CD14-positive monocyte (primary cell): ENCODE measurements around the gene RPS2. TPM values are rescaled to one million over a fixed set of nuclear protein-coding genes. Genes with fewer than 3 reads are reported as not detected.

ENCODE experiments used
- DNase-seq, 3 donors: peaks; one replicate each; pipeline ENCODE4 v3.0.0-alpha.2; 2011 to 2022
- H2AFZ ChIP-seq: 2 replicates; pipeline ENCODE4 v1.6.0; 2012; ENCODE audit warnings: mild to moderate bottlenecking, low read depth, low read length, inconsistent platforms; ENCODE audit not compliant: insufficient read depth, poor library complexity, severe bottlenecking
- H3K27ac ChIP-seq, 2 donors: 1 replicate in 1 of 2; 2 replicates in 1 of 2; pipeline ENCODE4 v1.5.1; 2012 to 2013; ENCODE audit warnings: low read length in 2 of 2, control low read depth in 1 of 2, inconsistent platforms in 1 of 2, low read depth in 1 of 2, mild to moderate bottlenecking in 1 of 2
- H3K27me3 ChIP-seq, 2 donors: one replicate each; pipeline versions ENCODE4 v1.6.0 to v1.6.1; 2011 to 2013; ENCODE audit warnings: low read length in 2 of 2; ENCODE audit not compliant: control insufficient read depth in 2 of 2, insufficient read depth in 2 of 2
- H3K36me3 ChIP-seq, 2 donors: replicated peaks in 1 of 2; 1 replicate in 1 of 2; 2 replicates in 1 of 2; pipeline versions ENCODE4 v1.5.1 to v1.6.1; 2012 to 2013; ENCODE audit warnings: low read length in 2 of 2, control low read depth in 1 of 2, inconsistent platforms in 1 of 2, mild to moderate bottlenecking in 1 of 2; ENCODE audit not compliant: insufficient read depth in 2 of 2, control insufficient read depth in 1 of 2
- H3K4me1 ChIP-seq, 2 donors: 1 replicate in 1 of 2; 2 replicates in 1 of 2; pipeline versions ENCODE4 v1.5.1 to v1.6.1; 2012 to 2013; ENCODE audit warnings: low read length in 2 of 2, control low read depth in 1 of 2, inconsistent platforms in 1 of 2, mild to moderate bottlenecking in 1 of 2, moderate library complexity in 1 of 2; ENCODE audit not compliant: insufficient read depth in 2 of 2, control insufficient read depth in 1 of 2
- H3K4me2 ChIP-seq: replicated peaks from 2 replicates; pipeline ENCODE3; 2012; ENCODE audit warnings: low read length, moderate library complexity, mild to moderate bottlenecking; ENCODE audit not compliant: poor library complexity, severe bottlenecking; ENCODE audit errors: extremely low read depth
- H3K4me3 ChIP-seq, 3 experiments: fragments of 200-600 bp in 1 of 3; sonication (generic) in 1 of 3; replicated peaks in 1 of 3; 1 replicate in 2 of 3; 2 replicates in 1 of 3; pipeline ENCODE4 v1.5.1; 2011 to 2013; ENCODE audit warnings: low read length in 3 of 3, mild to moderate bottlenecking in 3 of 3, control low read depth in 2 of 3, low read depth in 2 of 3, inconsistent platforms in 1 of 3, moderate library complexity in 1 of 3
- H3K79me2 ChIP-seq: 2 replicates; pipeline ENCODE4 v1.6.0; 2012; ENCODE audit warnings: mild to moderate bottlenecking, control low read depth, inconsistent platforms, low read length, moderate library complexity; ENCODE audit not compliant: insufficient read depth
- H3K9ac ChIP-seq: 2 replicates; pipeline ENCODE4 v1.6.0; 2017; ENCODE audit warnings: low read length, mild to moderate bottlenecking; ENCODE audit not compliant: insufficient read depth, poor library complexity, severe bottlenecking
- H3K9me3 ChIP-seq, 2 donors: replicated peaks in 1 of 2; 1 replicate in 1 of 2; 2 replicates in 1 of 2; pipeline versions ENCODE4 v1.5.1 to v1.6.1; 2012 to 2013; ENCODE audit warnings: low read length in 2 of 2, control low read depth in 1 of 2; ENCODE audit not compliant: control insufficient read depth in 1 of 2, insufficient read depth in 1 of 2
- H4K20me1 ChIP-seq: 2 replicates; pipeline ENCODE4 v1.6.0; 2012; ENCODE audit warnings: mild to moderate bottlenecking, low read length, control low read depth, moderate library complexity; ENCODE audit not compliant: insufficient read depth
- H3K27ac Mint-ChIP-seq, 7 donors: one replicate each; pipeline ENCODE4 v1.8.0; 2020; ENCODE audit warnings: mild to moderate bottlenecking in 7 of 7, mixed read lengths in 7 of 7, moderate library complexity in 6 of 7, inconsistent platforms in 2 of 7
- H3K27me3 Mint-ChIP-seq, 3 donors: one replicate each; pipeline ENCODE4 v1.8.0; 2021 to 2022; ENCODE audit warnings: low read depth in 3 of 3, mild to moderate bottlenecking in 3 of 3, mixed read lengths in 3 of 3, moderate library complexity in 3 of 3, inconsistent platforms in 1 of 3
- H3K36me3 Mint-ChIP-seq, 2 donors: one replicate each; pipeline ENCODE4 v1.8.0; 2020; ENCODE audit warnings: mixed read lengths in 2 of 2, inconsistent platforms in 1 of 2, mild to moderate bottlenecking in 1 of 2
- H3K4me1 Mint-ChIP-seq: one replicate; pipeline ENCODE4 v1.8.0; 2020; ENCODE audit warnings: mild to moderate bottlenecking, mixed read lengths
- H3K4me3 Mint-ChIP-seq, 2 donors: one replicate each; pipeline ENCODE4 v1.8.0; 2020; ENCODE audit warnings: mild to moderate bottlenecking in 2 of 2, mixed read lengths in 2 of 2, moderate library complexity in 1 of 2
- H3K9me3 Mint-ChIP-seq, 7 donors: one replicate each; pipeline ENCODE4 v1.8.0; 2020 to 2022; ENCODE audit warnings: mixed read lengths in 7 of 7, mild to moderate bottlenecking in 6 of 7, moderate library complexity in 6 of 7, inconsistent platforms in 2 of 7
- WGBS: methylation state at CpG from one replicate; pipeline ENCODE4 v1.1.5; 2013; ENCODE audit warnings: missing lambda C conversion rate; ENCODE audit not compliant: insufficient coverage; 5-methylcytosine and 5-hydroxymethylcytosine counted together
- intact Hi-C, 2 donors: fragments of 100-400 bp; cut with micrococcal nuclease; formaldehyde crosslinking; loops; one replicate each; pipeline versions ENCODE4 v1.15.0 to v1.15.1; 2023
- polyA plus RNA-seq, 3 donors: library from polyadenylated mRNA; depleted of rRNA in 1 of 3; unstranded in 2 of 3; stranded (reverse) in 1 of 3; fragments of 300-500 nt in 2 of 3; fragments of >200 nt in 1 of 3; fragmentation: Illumina TruSeq in 2 of 3; gene quantifications; 1 replicate in 2 of 3; 2 replicates in 1 of 3; pipeline ENCODE4 v1.2.3, GENCODE V29; 2012 to 2021
- TF ChIP-seq, protein P1 (sequence below): fragments of 200-600 bp; IDR thresholded peaks from one replicate; pipeline ENCODE4 v1.8.0; 2022; ENCODE audit warnings: antibody characterized with exemption, mild to moderate bottlenecking

RPS2 gene
- polyA plus RNA-seq, 3 donors = 1,849 to 2,136 (median 1,893) TPM

DNA sequence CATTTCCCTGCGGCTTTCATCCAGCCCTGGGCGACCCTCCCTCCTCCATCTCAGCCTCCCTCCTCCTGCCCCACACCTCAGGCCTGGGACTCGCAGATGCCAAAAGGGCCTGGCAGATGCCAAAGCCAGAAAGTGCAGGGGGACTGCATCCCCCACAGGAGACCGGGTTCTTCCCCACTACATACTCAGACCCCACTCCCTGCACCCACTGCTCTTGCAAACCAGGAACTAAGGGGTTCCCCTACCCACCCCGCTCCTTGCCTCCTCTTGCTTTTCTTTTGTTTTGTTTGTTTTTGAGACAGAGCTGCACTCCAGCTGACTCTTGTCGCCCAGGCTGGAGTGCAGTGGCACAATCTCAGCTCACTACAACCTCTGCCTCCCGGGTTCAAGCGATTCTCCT, 49.6 kb downstream of the RPS2 start:
- H3K27me3 ChIP-seq = peaks cover 15 to 50% of the 10 kb centered on the region in 2 donors
- H3K9me3 Mint-ChIP-seq = peaks cover 0 to 5% (median 0%) of the 10 kb centered on the region in 7 donors
- H4K20me1 ChIP-seq = no peaks in the 10 kb centered on the region
- no peaks in the 10 kb centered on the region for H3K79me2 ChIP-seq
- H3K9ac ChIP-seq = no peak overlapping the region
- 42% methylated on average over 4 of the region's 8 CpGs for WGBS
- H3K36me3 ChIP-seq = no peaks in the 10 kb centered on the region
- H3K36me3 Mint-ChIP-seq = no peaks in the 10 kb centered on the region
- DNase-seq = no peak
- no peak overlapping the region for H3K4me3 ChIP-seq
- H3K4me2 ChIP-seq = no peak overlapping the region
- H3K27ac Mint-ChIP-seq = peak overlapping the region in 2 of 7 donors; percentile 5 to 64
- H3K4me1 Mint-ChIP-seq = no peaks in the 10 kb centered on the region
- no peaks in the 10 kb centered on the region for H3K4me1 ChIP-seq
- peaks cover 0 to 11% of the 10 kb centered on the region in 2 donors for H3K9me3 ChIP-seq
- H3K4me3 Mint-ChIP-seq = peak overlapping the region in 1 of 2 donors; percentile 2
- no peak overlapping the region for H2AFZ ChIP-seq
- intact Hi-C loops = no loop called here
- peaks cover 43 to 66% (median 59%) of the 10 kb centered on the region in 3 donors for H3K27me3 Mint-ChIP-seq
- no peak overlapping the region for H3K27ac ChIP-seq
- TF ChIP-seq, protein P1, sequence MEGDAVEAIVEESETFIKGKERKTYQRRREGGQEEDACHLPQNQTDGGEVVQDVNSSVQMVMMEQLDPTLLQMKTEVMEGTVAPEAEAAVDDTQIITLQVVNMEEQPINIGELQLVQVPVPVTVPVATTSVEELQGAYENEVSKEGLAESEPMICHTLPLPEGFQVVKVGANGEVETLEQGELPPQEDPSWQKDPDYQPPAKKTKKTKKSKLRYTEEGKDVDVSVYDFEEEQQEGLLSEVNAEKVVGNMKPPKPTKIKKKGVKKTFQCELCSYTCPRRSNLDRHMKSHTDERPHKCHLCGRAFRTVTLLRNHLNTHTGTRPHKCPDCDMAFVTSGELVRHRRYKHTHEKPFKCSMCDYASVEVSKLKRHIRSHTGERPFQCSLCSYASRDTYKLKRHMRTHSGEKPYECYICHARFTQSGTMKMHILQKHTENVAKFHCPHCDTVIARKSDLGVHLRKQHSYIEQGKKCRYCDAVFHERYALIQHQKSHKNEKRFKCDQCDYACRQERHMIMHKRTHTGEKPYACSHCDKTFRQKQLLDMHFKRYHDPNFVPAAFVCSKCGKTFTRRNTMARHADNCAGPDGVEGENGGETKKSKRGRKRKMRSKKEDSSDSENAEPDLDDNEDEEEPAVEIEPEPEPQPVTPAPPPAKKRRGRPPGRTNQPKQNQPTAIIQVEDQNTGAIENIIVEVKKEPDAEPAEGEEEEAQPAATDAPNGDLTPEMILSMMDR = no peak

DNA sequence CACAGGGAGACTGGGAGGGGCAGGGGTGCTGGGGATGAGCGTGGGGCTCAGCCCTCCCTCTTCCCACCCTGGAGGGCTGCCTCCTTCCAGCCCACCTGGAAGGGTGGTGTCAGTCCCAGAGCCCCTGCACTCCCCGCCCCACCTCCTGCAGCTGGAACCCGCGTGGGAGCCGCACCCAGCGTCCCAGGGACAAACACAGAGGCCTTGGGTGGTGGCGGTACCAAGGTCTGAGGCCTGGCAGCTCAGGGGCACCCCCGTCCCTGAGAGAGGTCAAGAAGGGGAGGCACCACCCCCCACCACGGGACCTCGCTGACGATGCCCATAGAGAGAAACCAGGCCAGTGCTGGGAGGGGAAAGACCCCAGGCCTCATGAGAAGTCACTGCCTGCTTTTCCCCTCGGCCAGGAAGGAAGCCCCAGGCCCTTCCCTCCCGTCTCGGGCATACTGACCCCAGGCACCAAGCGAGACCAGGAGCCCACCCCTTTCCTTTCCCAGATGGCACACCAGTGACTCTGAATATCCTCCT, 50.5 kb downstream of the RPS2 start:
- peaks cover 39 to 58% (median 54%) of the 10 kb centered on the region in 3 donors for H3K27me3 Mint-ChIP-seq
- 43% methylated on average over 9 of the region's 15 CpGs for WGBS

More for the DNA sequence above, 50.5 kb downstream of the RPS2 start:
- H3K4me1 Mint-ChIP-seq = no peaks in the 10 kb centered on the region
- no peak overlapping the region for H3K4me3 Mint-ChIP-seq
- Histone ChIP-seq H2AFZ (no peak overlapping the region), H3K27me3 (peaks cover 15 to 41% of the 10 kb centered on the region in 2 donors), H3K4me1 (no peaks in the 10 kb centered on the region), H4K20me1 (no peaks in the 10 kb centered on the region), H3K27ac (no peak overlapping the region), H3K36me3 (no peaks in the 10 kb centered on the region), H3K4me3 (no peak overlapping the region), H3K4me2 (no peak overlapping the region), H3K79me2 (no peaks in the 10 kb centered on the region), H3K9ac (no peak overlapping the region), H3K9me3 (peaks cover 0 to 6% of the 10 kb centered on the region in 2 donors)
- DNase-seq = no peak
- TF ChIP-seq, protein P1 = no peak
- H3K27ac Mint-ChIP-seq = no peak overlapping the region
- intact Hi-C loops = no loop called here
- peaks cover 0 to 5% (median 0%) of the 10 kb centered on the region in 7 donors for H3K9me3 Mint-ChIP-seq
- H3K36me3 Mint-ChIP-seq = no peaks in the 10 kb centered on the region
